Stimulated activated naive CD4-positive, alpha-beta T cell (primary cell): ENCODE measurements around the gene TMEM258.

Experiments used
- DNase-seq, 6 experiments: peaks; one replicate each; lab custom pipeline; 2025; lab: John Stamatoyannopoulos, UW

TMEM258 gene

DNA sequence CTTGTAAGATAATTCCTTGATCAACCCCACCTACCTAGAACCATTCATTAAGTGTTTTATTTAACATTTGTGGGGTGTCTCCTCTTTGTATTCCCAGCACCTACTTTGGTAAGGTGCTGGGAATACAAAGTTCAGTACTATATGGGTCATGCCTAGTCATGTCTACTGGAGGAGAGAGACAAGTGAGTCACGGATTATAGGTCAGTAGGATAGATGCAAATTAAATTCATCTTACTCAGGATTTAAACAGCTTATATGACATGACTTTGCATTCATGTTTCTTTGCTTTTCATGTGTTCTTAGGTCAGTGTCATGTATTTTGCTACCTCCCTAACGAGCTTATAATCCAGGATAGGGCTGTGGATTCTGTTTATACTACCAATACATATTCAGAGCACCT is 27.8 kb upstream of the TMEM258 start:
- DNase-seq: no peak

DNA sequence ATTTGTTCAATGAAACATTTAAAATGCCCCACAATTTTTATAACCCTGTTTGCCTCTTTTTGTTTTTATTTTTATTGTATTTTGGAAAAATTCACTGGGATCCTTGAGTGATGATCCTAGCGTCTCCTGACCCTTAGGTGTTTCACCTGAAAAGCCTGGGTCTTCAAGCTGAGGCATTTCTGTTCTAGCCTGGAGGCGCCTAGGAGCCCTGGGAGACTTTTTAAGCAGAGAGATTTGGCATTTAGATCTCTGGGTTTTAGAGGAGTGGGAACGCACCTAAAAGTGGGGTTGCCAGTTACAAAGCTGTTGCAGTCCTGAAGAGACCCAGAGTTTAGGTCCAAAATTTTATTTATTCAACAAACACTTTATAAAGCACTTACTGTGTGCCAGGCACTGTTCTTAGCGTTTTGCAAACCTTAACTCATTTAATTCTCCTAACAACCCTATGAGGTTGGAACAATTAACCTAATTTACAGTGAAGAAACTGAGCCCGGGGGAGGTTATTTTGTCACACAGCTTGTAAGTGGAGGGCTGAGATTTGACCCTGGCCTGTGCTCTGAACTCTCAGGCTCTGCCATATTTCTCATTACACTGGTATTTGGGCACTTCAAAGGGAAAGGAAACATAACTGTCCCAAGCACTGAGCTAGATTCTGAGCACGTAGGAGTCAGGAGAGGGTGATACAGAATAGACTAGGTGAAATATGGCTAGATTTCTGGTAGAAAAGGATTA is 25.2 kb upstream of the TMEM258 start:
- no peak for DNase-seq

DNA sequence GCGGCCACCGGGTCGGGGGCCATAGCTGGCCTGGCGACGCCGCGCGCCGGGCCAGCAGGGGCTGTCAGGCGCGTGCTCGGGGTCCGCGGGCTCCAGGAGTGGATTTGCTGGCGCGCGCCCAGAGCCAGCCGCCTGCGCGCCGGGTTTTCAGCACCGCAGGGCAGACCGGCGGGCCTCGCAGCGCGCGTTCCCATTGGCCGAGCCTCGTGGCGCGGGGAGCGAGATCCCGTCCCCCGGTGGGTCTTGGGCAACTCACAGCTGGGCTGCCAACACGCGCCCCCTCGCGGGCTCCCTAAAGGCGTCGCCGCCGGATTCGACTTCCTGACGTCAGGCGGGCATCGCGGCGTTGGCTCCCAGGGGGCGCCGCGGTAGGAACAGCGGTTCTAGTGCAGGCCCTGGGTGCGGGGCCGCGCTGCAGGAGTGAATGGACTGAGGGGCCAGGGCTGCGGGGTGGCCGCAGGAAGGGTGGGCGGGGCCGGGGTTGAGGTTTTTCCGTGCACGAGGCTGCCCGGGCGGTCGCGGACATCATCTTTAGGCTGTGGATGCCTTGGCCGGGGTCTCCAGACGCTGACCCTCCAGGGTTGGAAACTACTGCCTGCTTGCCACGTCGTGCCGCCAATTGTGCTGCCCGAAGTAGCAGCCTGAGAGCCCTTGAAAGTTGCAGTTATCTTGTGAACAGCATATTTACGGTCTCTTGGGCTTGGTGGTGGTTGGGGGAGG is 24.5 kb upstream of the TMEM258 start, which contains the start of gene FADS1:
Gene FADS1 (minus strand): TSS at position 268 of the 720 bp plus-strand sequence. CDS start 74 bp downstream, at position 194.
- peak; percentile 37 to 76 (median 48) for DNase-seq

DNA sequence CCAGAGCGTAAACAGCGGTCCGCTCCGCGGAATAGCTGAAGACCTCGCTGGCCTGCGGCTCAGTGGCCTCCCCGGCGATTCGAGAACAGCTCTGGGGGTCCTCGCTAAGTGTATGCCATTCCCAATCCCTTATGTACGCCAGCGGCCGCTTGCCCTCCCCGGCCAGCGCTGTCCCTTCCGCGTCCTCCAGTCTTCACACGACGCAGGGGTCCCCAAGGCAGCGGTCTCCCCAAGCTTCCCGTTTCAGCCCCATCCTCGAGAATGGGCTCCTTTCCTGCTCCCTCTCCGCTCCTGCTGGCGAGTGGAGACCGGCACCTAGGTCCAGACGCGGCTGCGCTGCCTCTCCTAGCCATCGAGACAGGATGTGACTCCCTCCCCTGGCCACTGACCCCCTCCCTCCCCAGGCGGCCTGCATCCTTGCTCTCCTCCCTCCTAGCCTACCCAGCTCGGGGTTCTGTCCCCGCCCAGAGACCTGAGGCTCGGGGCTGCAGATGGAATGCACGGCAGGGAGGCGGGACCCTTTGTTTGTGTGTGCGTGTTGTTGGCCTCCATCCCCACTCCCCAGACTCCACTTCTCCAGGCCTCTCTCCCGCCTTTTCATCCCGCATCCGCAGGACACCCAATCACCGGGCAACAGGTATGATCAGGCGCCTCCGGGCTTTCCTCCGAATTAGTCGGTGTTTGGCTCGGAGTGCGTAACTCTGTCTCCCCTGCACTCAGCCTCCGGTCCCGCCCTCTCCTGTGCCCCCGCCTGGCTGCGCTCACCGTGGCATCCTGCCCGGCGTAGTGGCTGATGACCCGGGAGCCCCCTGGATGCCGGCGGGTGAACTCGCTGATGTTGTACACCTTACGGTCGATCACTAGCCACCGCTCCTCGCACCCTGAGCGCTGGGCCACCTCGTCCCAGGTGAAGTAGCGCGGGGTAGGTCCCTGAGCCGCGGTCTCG is 23.7 kb upstream of the TMEM258 start:
- peak in 5 of 6 experiments; percentile 20 to 56 (median 33) for DNase-seq

DNA sequence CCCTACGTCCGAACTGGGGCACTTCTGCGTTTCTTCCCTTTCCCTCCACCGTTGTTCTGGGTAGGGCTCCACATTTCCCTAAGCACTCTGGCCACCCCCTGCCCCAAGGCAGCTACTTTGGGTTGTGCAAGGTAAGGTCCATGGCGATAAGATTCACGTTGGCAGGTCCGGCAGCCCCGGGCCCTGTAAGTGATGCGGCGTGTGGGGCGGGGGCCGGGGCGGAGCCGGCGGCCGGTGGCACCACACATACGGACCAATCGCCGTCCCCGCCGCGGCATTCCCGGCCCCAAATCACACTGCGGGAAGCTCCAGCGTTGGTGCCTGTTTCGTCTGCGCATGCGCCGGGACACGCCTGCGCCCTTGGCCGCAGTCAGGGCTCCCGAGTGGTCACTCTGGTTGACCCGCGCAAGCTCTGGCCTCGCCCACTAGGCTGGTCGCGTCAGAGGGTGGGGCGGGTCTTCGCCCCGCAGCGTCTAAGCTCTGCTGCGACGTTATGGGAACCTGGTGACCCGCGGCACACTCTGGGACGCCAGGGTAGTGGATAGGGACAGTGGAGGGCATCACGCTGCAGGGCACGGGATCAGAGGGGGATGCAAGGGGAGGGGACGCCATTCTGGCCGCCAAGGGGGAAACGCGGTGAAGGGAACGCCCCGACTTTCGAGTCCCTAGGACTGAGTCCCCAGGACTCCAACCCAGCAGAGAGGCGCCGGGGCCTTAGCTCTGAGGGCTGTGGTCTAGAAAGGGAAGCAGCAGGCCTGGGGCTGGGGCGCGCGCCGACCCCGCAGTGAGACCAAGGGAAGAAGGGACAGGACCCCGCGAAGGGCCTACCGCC is 22.8 kb upstream of the TMEM258 start:
- DNase-seq: peak in 3 of 6 experiments; percentile 35 to 58 (median 51)

DNA sequence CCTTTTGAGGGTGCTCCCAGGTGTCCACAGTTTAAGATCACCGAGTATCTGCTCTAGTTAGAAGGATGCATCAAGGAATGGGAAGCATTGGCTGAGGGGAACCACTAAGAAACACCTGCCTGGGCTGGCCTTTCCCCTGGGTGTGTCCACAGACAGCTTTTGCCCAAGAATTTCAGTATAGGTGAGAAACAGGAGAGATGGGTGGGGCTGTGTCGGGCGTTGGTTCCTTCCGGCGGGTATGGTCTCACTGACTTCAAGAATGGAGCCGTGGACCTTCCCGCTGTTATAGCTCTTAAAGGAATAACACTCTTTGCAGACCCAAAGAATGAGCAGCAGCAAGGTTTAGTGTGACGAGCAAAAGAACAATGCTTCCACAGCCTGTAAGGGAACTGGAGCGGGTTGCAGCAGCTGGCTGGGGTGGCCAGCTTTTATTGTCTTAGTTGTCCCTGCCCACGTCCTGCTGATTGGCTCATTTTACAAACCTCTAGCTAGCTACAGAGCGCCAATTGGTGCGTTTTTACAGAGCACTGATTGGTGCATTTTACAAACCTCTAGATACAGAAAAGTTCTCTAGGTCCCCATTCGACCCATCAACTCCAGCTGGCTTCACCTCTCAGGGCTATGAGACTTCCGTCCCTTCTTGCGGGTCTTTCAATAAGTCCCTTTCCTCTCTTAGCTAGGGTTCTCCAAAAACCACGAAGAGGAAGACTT is 22.0 kb upstream of the TMEM258 start:
- no peak for DNase-seq

DNA sequence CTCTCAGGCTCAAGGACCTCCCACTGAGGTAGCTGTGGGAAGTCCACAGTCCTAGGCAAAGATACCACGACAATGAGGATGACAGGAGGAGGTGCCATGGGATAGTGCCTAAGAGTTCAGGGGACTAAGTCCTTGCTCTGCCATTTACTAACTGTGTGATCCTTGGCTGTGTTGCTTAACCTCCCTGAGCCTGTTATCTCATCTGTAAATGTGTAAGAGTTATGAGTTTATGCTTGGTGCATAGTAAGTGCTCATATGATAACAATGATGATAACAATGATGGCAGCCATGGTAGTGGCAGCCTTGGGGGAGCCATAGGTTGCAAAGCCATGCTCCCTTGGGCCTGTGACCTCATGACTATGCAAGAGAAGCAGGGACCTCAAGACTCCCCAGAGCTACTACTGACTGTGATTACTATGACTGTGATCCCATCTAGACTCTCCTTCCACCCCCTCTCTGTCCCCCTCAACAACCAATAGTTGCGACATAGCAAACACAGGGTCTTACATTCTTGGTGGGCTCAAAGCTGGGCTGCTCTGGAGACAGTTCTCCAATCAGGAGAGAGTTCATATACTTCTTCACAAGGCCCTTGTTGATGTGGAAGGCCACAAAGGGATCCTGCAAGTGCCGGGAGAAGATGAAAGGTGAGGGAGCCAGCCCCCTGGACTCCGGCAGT is 20.5 kb upstream of the TMEM258 start:
- DNase-seq: no peak

DNA sequence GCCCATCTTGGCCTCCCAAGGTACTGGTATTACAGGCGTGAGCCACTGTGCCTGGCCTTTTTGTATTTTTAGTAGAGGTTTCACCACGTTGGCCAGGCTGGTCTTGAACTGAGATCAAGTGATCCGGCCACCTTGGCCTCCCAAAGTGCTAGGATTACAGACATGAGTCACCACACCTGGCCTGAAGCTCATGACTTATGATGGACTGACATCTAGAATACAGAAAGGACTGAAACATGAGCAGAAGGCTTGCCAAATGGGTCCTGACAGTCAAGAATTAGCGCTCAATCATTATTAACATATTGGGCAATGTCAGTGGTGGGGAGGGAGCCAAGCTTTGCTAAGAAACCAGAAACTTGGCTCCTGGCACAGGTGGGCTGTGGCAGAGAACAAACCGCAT is 19.4 kb upstream of the TMEM258 start:
- DNase-seq: no peak

DNA sequence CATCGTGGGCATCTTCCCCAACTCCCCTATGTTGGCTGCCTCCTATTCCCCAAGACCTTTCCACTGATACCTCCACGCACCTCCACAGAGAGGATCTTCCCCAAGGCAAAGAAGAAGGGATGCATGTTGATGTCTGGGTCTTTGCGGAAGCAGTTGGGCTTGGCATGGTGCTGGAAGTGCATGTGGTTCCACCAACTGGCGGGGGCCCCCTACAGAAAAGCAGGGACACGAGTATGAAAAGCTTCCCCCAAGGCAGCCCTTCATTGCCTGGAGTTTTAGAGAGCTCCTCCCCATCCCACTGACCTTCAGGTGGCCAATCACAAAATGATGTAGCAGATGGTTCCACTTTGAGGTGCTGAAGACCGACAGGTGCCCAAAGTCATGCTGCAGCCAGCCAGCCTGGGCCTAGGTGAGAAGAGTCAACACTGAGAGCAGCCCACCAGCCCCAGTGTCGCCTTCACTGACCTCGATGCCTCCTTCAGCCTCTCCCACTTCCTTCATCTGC is 18.3 kb upstream of the TMEM258 start:
- no peak for DNase-seq

DNA sequence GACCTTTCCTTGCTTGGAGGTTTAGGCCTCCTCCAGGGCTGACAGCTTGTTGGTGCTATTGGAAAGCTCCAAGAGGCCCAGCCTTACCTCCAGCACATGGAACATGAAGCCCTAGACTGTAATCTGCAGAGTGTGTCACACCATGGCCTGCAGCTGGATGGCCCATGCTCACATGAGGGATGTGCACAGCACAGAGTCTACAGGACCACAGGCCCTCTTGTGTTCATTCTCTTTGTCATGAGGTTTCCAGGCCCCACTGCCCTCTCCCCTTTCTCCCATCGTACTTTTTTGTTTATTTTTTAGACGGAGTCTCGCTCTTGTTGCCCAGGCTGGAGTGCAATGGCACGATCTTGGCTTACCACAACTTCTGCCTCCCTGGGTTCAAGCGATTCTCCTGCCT is 14.4 kb upstream of the TMEM258 start:
- no peak for DNase-seq

DNA sequence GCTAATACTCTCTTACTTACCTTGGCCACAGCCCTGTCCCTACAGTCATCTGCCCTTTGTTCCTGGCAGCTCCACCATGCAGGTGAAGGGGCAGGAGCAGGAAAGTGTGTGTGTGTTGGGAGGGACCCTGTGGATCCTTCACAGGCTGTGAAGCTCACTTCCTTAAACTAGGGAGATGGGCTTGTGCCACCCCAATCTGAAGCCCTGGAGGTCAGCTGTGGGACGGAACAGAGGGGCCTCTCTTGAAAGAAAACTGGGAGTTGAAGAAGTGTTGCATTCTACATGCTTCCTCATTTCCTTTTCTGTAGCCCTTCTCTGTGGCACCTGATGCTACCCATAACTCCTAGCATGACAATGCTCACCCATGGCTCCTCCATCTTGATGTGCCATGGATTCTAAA is 12.7 kb upstream of the TMEM258 start:
- no peak for DNase-seq

DNA sequence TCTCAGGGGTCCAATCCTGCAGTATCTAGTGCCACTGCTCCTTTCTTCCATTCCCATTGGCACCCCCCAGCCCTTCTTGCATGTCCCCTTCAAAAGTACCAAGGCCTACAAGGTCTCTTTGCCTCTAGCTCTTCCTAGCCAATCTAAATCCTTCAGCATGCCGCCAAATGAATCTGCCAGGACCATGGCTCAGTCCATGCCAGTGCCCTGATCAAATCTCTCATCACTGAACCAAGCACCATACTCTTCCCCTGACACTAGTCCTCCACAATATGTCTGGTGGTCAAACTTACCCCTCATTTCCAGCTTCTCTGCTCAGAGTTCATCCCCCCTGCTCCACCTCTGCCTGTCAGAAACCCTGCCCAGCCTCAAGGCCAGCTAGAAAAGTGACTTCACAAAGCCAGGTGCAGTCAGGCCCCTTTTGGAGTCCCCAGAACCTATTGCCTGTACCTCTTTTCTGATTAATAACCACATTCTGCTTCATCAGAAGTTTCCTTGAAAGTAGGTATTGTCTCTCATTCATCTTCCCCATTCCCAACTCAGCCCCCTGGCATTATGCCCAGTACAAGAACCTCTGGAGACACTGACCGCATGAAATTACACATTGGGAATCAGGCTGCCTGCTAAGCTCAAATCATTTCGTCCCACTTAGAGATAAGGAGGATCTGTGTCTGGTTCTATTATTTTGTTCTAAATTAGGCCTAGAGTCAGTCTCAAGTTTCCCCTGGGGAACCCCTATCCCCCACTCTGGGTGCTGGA is 11.7 kb upstream of the TMEM258 start:
- no peak for DNase-seq

DNA sequence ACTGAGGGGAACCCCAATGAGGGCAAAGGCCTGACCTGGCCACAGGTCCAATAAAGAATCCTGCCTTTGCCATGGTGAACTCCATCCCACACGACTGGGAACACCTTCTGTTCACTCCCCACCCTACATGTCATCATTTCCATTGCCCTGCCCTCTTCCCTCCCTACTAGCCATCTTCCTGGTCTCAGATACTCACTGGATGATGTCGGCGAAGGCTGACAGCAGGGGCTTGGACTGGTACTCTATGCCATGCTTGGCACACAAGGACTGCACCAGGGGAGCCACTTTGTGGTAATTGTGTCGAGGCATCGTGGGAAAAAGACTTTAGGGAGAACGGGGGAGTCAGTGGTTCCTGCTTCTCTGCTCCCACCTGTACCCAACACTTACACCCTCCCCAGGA is 10.2 kb upstream of the TMEM258 start:
- no peak for DNase-seq

DNA sequence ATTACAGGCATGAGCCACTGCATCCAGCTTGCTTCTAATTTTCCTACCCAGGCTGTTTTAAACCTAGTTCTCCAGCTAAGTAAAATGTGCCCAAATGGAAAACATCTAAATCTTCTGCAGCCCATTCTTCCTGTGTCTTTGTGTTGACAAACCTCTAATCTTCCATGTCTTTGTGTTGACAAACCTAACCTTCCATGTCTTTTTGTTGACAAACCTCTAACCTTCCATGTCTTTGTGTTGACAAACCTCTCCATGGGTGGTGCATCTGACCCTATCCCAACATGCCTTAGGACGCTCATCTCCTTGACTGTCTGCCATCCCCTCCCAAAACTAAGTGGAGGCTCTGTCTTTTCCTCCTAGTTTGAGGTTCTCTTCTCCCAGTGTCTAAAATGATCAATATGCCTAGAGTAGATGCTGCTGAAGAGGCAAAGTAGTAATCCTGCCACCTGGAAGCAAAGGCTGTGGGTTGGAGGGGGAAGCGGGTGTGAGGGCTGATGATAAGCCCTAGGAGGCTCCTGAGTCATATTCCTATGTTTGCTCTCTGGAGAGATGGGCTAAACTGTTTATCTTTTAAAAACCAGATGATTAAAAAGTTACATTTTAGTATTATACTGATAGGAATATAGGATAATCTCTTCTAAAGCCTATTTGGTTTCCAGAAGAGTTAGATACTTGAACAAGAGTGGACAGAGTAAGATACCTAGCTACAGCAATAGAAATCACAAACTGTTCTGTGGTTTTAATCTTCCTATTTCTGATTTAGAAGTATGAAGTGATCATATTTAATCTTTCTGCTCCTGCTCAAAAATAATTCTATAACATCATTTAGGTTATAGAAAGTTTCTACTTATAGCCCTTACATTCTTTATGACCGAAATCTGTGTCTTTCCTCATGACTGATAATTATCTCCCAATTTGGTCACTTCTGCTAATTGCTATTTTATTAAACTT is 8.2 kb upstream of the TMEM258 start:
- no peak for DNase-seq

DNA sequence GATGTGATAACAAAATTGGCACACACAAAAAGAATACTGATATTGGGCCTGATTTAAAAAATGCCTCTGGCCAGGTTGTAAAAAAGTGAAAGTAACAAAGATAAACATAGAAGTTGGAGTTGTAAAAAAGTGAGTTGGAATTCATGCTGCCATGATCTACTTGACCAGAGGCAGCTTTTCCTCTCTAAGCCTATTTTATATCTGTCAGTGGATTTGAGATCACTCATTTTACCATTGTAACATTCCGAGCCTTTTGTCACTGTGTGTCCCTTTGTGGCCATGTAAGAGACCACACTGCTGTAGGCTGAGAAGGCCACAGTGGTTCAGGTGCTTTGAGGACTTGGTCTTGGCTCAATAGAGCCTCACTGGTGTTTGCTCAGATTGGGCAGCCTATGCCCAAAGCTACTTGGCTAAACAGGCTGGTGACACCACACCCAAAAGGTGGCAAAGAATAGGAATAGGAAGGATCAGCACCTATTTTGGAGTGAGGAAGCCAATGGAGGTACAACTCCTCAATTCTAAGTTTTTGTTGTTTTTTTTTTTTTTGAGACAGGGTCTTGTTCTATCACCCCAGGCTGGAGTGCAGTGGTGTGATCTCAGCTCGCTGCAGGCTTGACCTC is 7.4 kb upstream of the TMEM258 start:
- no peak for DNase-seq

DNA sequence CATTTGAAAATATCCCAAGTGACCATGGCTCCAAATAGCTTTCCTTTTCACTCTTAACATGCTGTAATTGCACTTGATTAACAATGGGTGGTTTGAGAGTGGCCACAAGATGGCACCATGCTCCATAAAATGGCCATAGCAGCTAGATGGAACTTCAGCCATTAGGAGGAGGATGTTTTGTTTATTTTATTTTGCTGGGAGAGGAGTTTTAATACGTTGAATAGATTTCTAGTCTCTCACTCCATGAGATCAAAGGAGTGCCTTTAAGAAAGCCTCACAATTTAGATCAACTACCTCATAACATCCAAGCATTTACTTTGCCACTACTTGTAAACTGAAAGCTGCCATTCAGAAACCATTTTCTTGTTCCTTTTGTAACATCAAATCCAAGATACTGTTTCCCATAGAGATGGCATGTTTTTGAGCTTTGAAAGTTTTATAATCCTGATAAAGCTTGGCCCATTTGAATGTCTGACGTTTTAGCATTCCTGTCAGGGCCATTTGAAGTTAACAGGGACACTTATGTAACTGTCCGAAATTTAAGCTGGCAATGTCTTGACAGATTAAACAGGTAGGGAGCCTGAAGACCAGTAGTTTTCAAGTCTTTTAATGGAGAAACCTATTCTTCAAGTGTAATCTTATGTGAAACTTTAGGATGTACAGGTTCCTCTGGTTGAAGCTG is 5.0 kb upstream of the TMEM258 start:
- DNase-seq: peak; percentile 31 to 73 (median 64)
